Colonic mucosa (tissue), 4 donors: ENCODE measurements around the gene PIGW. TPM values are rescaled to one million over a fixed set of nuclear protein-coding genes. Genes with fewer than 3 reads are reported as not detected.

Source experiments
- DNase-seq: peaks from one replicate; pipeline ENCODE4 v3.0.0-alpha.2; 2020
- H3K27ac ChIP-seq: fragments of 200-600 bp; one replicate; pipeline ENCODE4 v1.8.0; 2021
- H3K27me3 ChIP-seq: fragments of 200-600 bp; one replicate; pipeline ENCODE4 v1.8.0; 2021
- H3K36me3 ChIP-seq: fragments of 200-600 bp; one replicate; pipeline ENCODE4 v1.8.0; 2021
- H3K4me1 ChIP-seq: fragments of 200-600 bp; one replicate; pipeline ENCODE4 v1.8.0; 2021; ENCODE audit warnings: mild to moderate bottlenecking
- H3K4me3 ChIP-seq: fragments of 200-600 bp; one replicate; pipeline ENCODE4 v1.8.0; 2021
- H3K9ac ChIP-seq, 2 donors: one replicate each; pipeline ENCODE4 v1.7.0; 2013; ENCODE audit warnings: control low read depth in 2 of 2, low read depth in 2 of 2, low read length in 2 of 2
- H3K9me3 ChIP-seq: fragments of 200-600 bp; one replicate; pipeline ENCODE4 v1.8.0; 2021
- intact Hi-C: fragments of 100-400 bp; cut with DNase I; formaldehyde crosslinking; loops from one replicate; pipeline ENCODE4 v1.14.1; 2022
- total RNA-seq, 2 donors: library from RNA; stranded (reverse); fragmentation: NEBNext Ultra II Directional in 1 of 2; extraction: Animal tissue kit (Norgen Biotek cat#: 25700) in 1 of 2; gene quantifications; one replicate each; pipeline ENCODE4 v1.2.1, GENCODE V29; 2021
- TF ChIP-seq, protein P1 (sequence below): fragments of 200-600 bp; IDR thresholded peaks from one replicate; pipeline ENCODE4 v1.8.0; 2022; ENCODE audit warnings: antibody characterized with exemption, mild to moderate bottlenecking
- donor health status: healthy.
- donor health status: DM: no; HTN: no; CAD: no.
- donor health status: DM: no; HTN: no; CAD: no.

PIGW gene
- total RNA-seq, 2 donors from 2014 or later = 4.8 to 10.2 TPM

DNA sequence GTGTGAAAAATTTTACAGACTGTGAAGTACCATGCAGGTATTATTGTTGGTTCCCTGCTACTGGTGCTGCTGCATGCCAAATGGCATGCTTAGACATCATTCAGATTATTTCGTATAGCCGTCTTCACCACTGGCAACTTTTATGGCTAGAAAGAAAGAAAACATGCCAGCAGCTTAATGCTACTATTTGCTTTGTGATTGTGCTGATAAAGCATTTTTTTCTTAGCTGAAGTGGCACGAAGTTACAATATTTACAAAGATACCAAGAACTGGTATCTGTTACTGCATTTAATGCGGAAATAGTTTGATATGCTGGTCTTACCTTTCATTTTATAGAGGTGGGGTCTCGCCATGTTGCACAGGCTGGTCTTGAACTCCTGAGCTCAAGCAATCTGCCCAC, 40.1 kb upstream of the PIGW start:
- no peaks in the 10 kb centered on the region for H3K27me3 ChIP-seq
- H3K4me1 ChIP-seq = no peaks in the 10 kb centered on the region
- no peak overlapping the region for H3K27ac ChIP-seq
- no peak overlapping the region for H3K9ac ChIP-seq
- no peak overlapping the region for H3K4me3 ChIP-seq
- no peak for DNase-seq
- intact Hi-C loops = no loop called here
- H3K36me3 ChIP-seq = no peaks in the 10 kb centered on the region
- no peaks in the 10 kb centered on the region for H3K9me3 ChIP-seq
- TF ChIP-seq, protein P1, sequence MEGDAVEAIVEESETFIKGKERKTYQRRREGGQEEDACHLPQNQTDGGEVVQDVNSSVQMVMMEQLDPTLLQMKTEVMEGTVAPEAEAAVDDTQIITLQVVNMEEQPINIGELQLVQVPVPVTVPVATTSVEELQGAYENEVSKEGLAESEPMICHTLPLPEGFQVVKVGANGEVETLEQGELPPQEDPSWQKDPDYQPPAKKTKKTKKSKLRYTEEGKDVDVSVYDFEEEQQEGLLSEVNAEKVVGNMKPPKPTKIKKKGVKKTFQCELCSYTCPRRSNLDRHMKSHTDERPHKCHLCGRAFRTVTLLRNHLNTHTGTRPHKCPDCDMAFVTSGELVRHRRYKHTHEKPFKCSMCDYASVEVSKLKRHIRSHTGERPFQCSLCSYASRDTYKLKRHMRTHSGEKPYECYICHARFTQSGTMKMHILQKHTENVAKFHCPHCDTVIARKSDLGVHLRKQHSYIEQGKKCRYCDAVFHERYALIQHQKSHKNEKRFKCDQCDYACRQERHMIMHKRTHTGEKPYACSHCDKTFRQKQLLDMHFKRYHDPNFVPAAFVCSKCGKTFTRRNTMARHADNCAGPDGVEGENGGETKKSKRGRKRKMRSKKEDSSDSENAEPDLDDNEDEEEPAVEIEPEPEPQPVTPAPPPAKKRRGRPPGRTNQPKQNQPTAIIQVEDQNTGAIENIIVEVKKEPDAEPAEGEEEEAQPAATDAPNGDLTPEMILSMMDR = no peak

DNA sequence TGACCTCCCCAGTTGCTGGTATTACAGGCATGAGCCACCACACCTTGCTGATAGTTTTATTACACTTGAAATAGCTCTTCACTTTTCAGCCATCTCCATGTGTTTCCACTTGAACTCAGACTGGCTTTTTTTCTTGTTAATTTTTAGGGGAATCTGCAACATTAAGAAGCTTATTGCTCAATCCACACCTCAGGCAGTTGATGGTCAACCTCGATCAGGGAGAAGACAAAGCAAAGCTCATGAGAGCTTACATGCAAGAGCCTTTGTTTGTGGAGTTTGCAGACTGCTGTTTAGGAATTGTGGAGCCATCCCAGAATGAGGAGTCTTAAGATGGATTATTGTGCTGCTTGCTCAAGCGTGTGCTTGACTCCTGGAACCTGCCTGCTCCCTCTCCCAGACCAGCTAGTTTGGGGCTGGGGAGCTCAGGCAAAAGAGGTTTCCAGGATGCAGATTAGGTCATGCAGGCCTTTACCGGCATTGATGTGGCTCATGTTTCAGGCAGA, 39.7 kb upstream of the PIGW start:
- Histone ChIP-seq H3K27ac (no peak overlapping the region), H3K27me3 (no peaks in the 10 kb centered on the region), H3K4me1 (no peaks in the 10 kb centered on the region), H3K36me3 (no peaks in the 10 kb centered on the region), H3K4me3 (no peak overlapping the region), H3K9me3 (no peaks in the 10 kb centered on the region), H3K9ac (no peak overlapping the region)
- DNase-seq = no peak
- TF ChIP-seq, protein P1 = no peak
- intact Hi-C loops = no loop called here

DNA sequence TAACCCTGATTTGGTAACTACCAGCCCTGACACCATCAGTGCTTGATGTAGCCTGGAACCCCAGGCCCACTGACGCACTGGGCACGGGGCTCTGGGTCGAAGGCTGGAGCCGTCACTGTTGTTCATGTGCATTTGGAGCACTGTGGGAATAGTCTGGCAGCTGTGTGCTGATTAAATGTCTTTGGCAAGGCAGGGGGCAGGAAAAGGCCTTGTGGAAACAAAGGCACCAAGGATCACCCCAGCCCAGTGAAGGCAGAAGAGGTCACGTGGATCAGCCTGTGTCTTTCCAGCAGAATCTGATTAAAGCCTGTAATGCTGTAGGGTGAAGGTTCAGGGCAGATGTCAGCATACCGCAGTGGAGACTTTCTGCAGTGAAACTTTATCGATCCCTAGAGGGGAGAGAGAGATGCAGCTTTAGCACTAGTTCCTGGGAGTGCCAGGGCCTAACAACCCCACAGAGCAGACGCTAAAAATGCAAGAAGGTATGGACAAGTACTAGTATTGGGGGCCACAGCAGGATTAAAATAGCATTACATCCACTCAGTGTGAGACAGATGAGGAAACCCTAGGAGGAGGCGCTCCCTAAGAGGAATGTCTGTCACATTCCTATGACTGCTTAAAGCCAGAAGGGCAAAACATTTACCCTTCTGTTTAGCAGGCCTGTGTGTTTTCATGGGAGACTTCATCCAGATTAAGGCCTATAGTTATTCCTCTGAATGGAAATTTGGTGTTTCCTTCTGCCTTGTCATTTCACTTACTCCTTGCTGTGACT, 38.6 kb upstream of the PIGW start:
- no peak overlapping the region for H3K9ac ChIP-seq
- DNase-seq = no peak
- intact Hi-C loops = no loop called here
- TF ChIP-seq, protein P1 = no peak
- no peaks in the 10 kb centered on the region for H3K4me1 ChIP-seq
- H3K36me3 ChIP-seq = no peaks in the 10 kb centered on the region
- no peaks in the 10 kb centered on the region for H3K27me3 ChIP-seq
- no peak overlapping the region for H3K27ac ChIP-seq
- H3K4me3 ChIP-seq = no peak overlapping the region
- no peaks in the 10 kb centered on the region for H3K9me3 ChIP-seq

DNA sequence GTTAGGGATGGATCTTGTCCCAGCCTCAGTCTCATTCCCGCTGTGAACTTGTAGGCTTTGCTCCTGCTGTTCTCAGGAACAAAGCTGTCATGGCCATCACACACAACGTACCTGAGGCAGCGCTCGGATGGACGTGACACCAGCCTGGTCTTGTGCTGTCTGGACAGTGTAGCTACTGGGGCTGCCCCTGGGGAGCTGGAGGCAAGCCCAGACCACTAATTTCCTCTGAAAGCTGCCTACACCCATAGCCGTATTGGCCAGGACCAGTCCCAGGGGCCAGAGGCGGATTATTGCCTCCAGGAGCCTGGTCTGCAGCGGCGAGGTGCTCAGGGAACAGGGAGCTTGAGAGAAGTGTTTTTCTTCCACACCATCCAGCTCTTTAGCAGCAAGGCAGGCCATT, 36.6 kb upstream of the PIGW start:
- Histone ChIP-seq H3K27me3 (no peaks in the 10 kb centered on the region), H3K9me3 (no peaks in the 10 kb centered on the region), H3K36me3 (no peaks in the 10 kb centered on the region), H3K27ac (no peak overlapping the region), H3K4me1 (no peaks in the 10 kb centered on the region), H3K9ac (no peak overlapping the region), H3K4me3 (no peak overlapping the region)
- intact Hi-C loops = no loop called here
- no peak for DNase-seq
- TF ChIP-seq, protein P1 = no peak

DNA sequence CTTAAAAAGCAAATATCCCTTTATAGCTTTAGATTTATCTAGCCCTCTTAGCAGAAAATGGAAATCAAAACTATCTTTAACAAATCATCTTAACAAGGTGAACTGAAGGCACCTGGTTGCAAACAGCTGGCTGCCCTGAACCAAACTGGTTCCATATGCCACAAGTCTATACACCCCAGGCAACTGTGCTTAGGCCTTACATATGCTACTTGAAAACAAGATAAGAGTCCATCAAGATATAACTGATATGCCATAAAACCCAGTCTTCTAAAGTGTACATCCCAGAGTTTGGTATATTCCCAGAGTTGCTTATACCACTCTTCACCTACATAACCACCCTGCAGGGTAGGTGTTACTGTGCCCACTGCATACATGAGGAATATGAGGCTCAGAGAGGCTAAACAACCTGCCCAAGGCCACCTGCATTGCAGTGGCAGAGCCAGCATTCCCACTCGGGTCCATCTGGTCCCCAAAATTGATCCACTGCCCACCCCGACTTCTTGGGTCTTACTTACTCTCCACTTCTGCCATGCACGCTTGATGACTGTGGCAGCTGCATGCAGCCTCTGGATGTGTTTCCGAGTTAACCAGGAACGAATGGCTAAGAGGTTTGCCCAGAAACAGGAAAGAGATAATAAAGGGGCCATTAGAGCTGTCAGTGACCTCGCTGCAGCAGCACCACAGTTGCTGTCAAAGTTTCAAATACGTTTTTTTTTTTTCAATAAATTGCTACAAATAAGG, 36.1 kb upstream of the PIGW start:
- TF ChIP-seq, protein P1 = no peak
- no peaks in the 10 kb centered on the region for H3K9me3 ChIP-seq
- H3K27me3 ChIP-seq = no peaks in the 10 kb centered on the region
- intact Hi-C loops = no loop called here
- no peak for DNase-seq
- no peak overlapping the region for H3K27ac ChIP-seq
- H3K4me3 ChIP-seq = no peak overlapping the region
- H3K9ac ChIP-seq = no peak overlapping the region
- H3K36me3 ChIP-seq = no peaks in the 10 kb centered on the region
- no peaks in the 10 kb centered on the region for H3K4me1 ChIP-seq
